Measurements from ENCODE around the gene CCDC141.
"Not testable (repeated sequence)": the region's sequence is repeated elsewhere in the genome, so short reads cannot be mapped to it uniquely, and the experiment has no call there.

Gene CCDC141

DNA sequence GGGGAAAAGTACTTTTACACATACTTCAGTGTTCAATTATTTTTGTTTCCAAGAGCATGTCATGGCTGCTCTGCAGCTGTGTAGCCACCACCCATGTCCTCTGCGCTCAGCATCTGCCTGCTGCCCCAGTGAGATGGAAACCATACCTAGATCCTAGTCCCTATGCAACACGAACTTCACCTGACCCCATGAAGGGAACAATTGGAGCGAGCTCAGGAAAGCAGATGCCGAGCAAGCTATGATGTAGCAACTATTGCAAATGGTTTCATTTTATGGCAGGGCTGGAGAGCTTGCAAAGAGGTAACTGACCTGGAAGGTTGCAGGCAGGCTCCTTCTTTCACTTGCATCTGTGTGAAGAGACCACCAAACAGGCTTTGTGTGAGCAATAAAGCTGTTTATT, 1.3 kb upstream of the CCDC141 start:
- H3K4me3 ChIP-seq (ENCODE audit: low read depth, low read length), result no peak overlapping the region
- TF ChIP-seq, protein P1, sequence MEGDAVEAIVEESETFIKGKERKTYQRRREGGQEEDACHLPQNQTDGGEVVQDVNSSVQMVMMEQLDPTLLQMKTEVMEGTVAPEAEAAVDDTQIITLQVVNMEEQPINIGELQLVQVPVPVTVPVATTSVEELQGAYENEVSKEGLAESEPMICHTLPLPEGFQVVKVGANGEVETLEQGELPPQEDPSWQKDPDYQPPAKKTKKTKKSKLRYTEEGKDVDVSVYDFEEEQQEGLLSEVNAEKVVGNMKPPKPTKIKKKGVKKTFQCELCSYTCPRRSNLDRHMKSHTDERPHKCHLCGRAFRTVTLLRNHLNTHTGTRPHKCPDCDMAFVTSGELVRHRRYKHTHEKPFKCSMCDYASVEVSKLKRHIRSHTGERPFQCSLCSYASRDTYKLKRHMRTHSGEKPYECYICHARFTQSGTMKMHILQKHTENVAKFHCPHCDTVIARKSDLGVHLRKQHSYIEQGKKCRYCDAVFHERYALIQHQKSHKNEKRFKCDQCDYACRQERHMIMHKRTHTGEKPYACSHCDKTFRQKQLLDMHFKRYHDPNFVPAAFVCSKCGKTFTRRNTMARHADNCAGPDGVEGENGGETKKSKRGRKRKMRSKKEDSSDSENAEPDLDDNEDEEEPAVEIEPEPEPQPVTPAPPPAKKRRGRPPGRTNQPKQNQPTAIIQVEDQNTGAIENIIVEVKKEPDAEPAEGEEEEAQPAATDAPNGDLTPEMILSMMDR (IDR thresholded peaks at IDR 0.05; ENCODE audit: low read depth, low read length), result no peak

DNA sequence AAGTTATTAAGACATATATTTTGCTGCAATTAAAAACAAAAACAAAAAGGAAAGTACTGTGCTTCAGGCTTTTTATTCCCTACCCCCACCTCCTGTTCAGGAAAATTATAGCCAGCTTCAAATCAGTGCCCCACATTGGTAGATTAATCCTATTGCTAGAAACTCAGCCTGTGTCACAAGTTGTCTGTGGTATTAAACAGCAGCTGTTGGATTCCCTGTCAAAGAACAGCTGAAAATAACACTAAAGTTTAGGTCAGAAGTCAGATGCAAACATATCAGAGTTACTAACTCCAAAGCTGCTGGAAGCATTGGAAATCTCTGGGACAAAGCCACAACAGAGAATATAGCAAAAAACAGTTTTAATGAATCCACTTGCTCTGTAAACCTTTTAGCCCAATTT, 818 bp upstream of the CCDC141 start:
- TF ChIP-seq, protein P1 (IDR thresholded peaks at IDR 0.05; ENCODE audit: low read depth, low read length), result no peak
- no peak overlapping the region for H3K4me3 ChIP-seq (ENCODE audit: low read depth, low read length)

DNA sequence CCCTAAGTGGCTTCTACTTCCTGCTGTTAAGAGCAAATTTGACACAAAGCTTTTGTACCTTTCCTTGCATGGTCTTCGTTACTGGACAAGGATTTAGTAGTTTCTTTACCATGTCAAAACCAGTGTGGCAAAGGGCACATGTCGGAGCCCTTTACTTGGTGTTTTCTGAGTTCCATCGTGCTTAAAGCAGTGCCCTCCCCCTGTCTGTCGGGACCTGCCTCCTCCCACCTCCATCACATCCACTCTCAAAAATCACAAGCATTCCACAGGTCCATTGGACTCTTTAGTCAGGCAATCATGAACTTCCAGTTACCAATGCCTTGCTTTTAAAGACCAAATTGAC, 763 bp downstream of the CCDC141 start:
- TF ChIP-seq, protein P1 (IDR thresholded peaks at IDR 0.05; ENCODE audit: low read depth, low read length), result no peak
- no peak overlapping the region for H3K4me3 ChIP-seq (ENCODE audit: low read depth, low read length)

DNA sequence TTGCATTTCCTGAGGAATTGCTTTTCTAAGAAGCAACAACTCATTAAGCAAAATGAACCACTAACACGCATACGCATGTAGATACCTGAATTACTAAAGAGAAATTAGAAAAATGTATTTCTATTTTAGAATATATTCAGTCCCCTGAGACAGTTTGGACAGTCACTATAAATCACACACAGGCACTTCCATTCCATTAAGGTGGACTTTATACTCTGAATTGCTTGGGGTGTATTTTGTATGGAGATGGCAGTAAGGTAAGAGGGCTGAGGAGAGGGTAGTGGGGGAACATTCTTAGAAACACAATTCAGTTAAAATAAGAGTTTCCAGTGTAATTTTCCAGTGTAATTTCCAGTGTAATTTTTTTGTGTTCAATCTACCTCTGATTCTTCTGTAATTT, 1.8 kb downstream of the CCDC141 start:
- TF ChIP-seq, protein P1 (IDR thresholded peaks at IDR 0.05; ENCODE audit: low read depth, low read length), result no peak

DNA sequence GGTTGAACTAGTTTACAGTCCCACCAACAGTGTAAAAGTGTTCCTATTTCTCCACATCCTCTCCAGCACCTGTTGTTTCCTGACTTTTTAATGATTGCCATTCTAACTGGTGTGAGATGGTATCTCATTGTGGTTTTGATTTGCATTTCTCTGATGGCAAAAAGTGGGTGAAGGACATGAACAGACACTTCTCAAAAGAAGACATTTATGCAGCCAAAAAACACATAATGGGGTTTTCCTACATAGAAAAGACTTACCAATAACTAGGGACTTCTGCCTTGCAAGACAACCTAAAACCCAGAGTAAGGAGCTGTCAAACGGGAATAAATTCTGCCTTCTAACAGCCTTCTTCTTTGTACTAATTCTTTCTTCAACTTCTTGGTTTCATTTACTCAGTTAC, 4.3 kb downstream of the CCDC141 start:
- H3K4me3 ChIP-seq (ENCODE audit: low read depth, low read length), result not testable (repeated sequence)

More for the DNA sequence above, 1.8 kb downstream of the CCDC141 start:
- no peak overlapping the region for H3K4me3 ChIP-seq (ENCODE audit: low read depth, low read length)

DNA sequence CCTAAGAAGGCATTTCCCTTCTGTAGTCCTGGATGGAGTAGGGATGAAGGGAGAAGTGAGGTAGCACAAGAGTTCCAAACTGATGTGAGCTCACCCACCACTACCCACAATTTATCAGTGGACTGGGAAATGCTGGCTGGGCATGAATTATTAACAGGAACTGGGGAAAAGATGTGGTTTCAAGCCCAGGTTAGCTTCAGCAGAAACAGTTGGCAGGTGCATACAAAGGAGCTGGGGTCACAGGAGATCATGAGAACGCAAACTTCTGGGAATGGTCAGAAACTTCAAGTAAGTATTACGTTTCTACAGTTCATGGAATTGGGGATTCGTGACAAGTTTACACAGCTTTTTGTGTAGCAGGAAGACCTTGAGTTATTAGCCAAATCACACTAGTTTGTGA, 5.4 kb downstream of the CCDC141 start:
- TF ChIP-seq, protein P1 (IDR thresholded peaks at IDR 0.05; ENCODE audit: low read depth, low read length), result no peak
- no peak overlapping the region for H3K4me3 ChIP-seq (ENCODE audit: low read depth, low read length)

DNA sequence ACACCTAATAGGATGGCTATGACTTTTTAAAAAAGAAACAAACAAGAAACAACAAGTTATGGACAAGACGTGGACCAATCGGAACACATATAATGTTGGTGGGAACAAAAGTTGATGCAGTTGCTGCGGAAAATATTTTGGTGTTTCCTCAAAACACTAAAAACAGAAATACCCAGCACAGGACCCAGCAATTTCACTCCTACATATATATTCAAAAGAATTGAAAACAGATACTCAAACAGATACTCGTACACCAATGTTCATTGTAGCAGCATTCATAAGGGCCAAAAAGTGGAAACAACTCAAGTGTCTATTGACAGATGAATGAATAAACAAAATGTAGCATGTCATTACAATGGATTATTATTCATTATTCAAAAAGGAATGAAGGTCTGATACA, 12.1 kb downstream of the CCDC141 start:
- H3K4me3 ChIP-seq (ENCODE audit: low read depth, low read length), result no peak overlapping the region
- TF ChIP-seq, protein P1 (IDR thresholded peaks at IDR 0.05; ENCODE audit: low read depth, low read length), result no peak

DNA sequence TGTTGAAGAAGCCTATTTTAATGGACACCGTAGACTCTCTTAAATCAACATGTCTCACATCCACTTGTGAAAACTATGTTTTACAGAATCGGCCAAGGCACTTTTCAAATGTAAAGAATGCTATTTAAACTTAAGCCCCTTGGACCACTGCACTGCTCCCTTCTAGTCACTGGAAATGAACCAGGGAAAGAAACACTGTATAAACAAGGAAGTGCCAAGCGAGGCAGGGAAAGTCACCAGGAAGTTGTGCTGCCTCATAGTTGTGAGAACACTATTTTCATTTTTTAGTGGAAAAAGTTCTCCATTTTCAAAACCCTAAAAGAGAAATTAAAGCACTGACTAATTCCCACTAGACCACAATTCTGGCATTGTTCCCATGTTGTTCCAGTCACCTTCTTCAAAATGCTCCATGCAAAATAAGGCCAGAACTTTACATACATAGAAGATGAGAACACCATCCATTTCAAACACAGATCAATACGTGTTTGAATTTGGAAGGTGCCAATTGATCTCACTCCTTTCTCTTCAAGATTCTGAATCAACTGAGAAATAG, 13.5 kb downstream of the CCDC141 start:
- TF ChIP-seq, protein P1 (IDR thresholded peaks at IDR 0.05; ENCODE audit: low read depth, low read length), result no peak

More for the DNA sequence above, 13.5 kb downstream of the CCDC141 start:
- H3K4me3 ChIP-seq (ENCODE audit: low read depth, low read length), result no peak overlapping the region

Measured in WI38 (cell line).